HFFc6 (cell line): ENCODE results near the gene AKNA. TPM values are rescaled to one million over a fixed set of nuclear protein-coding genes. Genes with fewer than 3 reads are reported as not detected.

Experiments used
- DNase-seq: peaks from one replicate; pipeline ENCODE4 v3.0.0-alpha.2; 2018
- H3K27ac Mint-ChIP-seq: 2 replicates; pipeline ENCODE4 v1.8.0; 2020; ENCODE audit warnings: mild to moderate bottlenecking, mixed read lengths
- H3K27me3 Mint-ChIP-seq: 2 replicates; pipeline ENCODE4 v1.8.0; 2021; ENCODE audit warnings: mild to moderate bottlenecking, moderate library complexity, mixed read lengths; ENCODE audit not compliant: insufficient read depth
- H3K36me3 Mint-ChIP-seq: 2 replicates; pipeline ENCODE4 v1.8.0; 2021; ENCODE audit warnings: low read depth, mixed read lengths
- H3K4me1 Mint-ChIP-seq: 2 replicates; pipeline ENCODE4 v1.8.0; 2020; ENCODE audit warnings: low read depth, mixed read lengths
- H3K4me3 Mint-ChIP-seq: 2 replicates; pipeline ENCODE4 v1.8.0; 2020; ENCODE audit warnings: mild to moderate bottlenecking, moderate library complexity, mixed read lengths
- H3K9me3 Mint-ChIP-seq: 2 replicates; pipeline ENCODE4 v1.8.0; 2020; ENCODE audit warnings: mild to moderate bottlenecking, mixed read lengths
- total RNA-seq, 6 experiments: library from RNA; stranded (reverse); fragmentation: NEBNext Ultra II Directional; extraction: Animal tissue kit (Norgen Biotek cat#: 25700); gene quantifications; 2 replicates in 1 of 6; 3 replicates in 5 of 6; pipeline ENCODE4 v1.2.3, GENCODE V29; 2021
- TF ChIP-seq, protein P1 (sequence below): fragments of 200-600 bp; sonication (generic); IDR thresholded peaks from 2 replicates; pipeline ENCODE4 v1.5.0; 2021; ENCODE audit warnings: antibody characterized with exemption, mild to moderate bottlenecking

AKNA gene
- total RNA-seq, 6 experiments from 2014 or later, result 9.3 to 13.1 (median 11.5) TPM

DNA sequence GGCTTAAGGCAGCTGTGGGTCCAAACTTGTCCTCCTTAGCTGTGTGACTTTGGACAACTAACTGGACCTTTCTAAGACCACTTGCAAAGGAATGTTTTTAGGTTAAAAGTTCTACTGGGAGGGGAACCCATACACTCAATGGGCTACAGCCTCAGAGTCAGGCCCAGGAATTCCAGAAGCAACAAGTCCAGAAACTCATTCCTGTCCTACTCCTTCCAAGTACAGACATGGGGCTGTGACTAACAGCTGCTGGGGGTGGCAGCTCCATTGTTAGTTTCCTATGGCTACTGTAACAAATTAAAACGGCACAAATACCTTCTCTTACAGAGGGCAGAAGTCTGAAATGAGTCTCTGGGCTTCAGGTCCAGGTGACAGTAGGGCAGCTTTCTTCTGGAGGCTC, 12.4 kb upstream of the AKNA start:
- Mint-ChIP-seq H3K27me3 (peaks cover 5% of the 10 kb centered on the region), H3K4me1 (peaks cover 13% of the 10 kb centered on the region), H3K36me3 (no peaks in the 10 kb centered on the region), H3K9me3 (no peaks in the 10 kb centered on the region), H3K4me3 (no peak overlapping the region), H3K27ac (no peak overlapping the region)
- TF ChIP-seq, protein P1, sequence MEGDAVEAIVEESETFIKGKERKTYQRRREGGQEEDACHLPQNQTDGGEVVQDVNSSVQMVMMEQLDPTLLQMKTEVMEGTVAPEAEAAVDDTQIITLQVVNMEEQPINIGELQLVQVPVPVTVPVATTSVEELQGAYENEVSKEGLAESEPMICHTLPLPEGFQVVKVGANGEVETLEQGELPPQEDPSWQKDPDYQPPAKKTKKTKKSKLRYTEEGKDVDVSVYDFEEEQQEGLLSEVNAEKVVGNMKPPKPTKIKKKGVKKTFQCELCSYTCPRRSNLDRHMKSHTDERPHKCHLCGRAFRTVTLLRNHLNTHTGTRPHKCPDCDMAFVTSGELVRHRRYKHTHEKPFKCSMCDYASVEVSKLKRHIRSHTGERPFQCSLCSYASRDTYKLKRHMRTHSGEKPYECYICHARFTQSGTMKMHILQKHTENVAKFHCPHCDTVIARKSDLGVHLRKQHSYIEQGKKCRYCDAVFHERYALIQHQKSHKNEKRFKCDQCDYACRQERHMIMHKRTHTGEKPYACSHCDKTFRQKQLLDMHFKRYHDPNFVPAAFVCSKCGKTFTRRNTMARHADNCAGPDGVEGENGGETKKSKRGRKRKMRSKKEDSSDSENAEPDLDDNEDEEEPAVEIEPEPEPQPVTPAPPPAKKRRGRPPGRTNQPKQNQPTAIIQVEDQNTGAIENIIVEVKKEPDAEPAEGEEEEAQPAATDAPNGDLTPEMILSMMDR, result no peak
- DNase-seq, result peak; percentile 23

DNA sequence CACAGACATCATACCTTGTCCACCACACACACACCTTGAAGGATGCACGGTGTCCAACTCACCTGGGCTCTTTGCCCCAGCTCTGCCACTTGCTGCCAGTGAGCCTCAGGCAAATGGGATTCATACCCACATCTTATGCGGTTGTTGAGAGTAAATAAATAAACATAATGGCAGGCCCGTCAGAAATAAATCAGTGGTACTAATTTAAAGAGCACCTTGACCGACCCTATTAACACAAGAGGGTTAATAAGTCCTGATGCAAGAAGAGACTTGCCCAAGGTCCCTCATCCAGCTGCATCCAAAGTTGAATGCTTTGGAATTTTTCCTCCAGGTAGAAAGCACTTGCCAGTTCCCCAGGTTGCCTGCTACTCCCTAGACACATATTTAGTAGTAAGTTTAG, 11.6 kb upstream of the AKNA start:
- Mint-ChIP-seq H3K27ac (no peak overlapping the region), H3K9me3 (no peaks in the 10 kb centered on the region), H3K4me3 (no peak overlapping the region), H3K27me3 (peaks cover 5% of the 10 kb centered on the region), H3K4me1 (peaks cover 12% of the 10 kb centered on the region), H3K36me3 (no peaks in the 10 kb centered on the region)
- TF ChIP-seq, protein P1, result no peak
- DNase-seq, result no peak

DNA sequence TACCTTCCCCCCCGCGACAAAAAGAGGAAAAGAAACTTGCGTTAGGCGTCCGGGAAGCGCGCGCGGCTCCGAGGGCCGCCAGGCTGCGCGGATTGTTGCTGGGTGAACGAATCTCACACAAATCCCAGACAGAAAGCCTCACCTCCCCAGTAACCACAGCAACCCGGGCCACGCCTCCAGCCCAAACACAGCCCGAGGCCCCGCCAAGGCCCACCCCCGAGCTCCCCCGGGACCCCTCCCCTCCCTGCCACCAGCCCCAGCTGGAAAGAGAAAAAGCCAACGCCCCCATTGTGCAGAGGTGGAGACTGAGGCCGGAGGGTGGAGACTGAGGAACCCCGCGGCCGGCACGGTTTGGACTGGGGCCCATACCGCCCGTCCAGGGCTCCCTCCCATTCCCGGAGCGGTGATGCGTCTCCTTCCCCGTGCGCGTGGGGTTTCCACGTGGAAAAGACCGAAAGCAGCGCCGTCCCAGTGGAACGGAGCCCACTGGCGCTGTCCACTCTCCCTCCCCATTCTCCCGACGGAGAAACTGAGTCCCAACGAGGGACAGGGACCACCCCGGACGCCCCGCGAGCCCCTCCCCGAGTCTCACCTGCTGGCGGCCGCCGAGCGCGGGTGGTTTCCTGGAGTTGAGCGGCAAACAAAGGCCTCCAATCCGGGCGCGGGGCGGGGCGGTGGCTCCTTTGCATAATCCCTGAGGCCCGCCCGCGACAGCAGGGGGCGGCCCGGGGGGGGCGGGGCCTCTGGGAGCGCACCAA, 10.2 kb upstream of the AKNA start:
- Mint-ChIP-seq H3K36me3 (no peaks in the 10 kb centered on the region), H3K4me1 (peaks cover 12% of the 10 kb centered on the region)
- TF ChIP-seq, protein P1, result peak; percentile 35; the same call in 1 of the 2 replicates

DNA sequence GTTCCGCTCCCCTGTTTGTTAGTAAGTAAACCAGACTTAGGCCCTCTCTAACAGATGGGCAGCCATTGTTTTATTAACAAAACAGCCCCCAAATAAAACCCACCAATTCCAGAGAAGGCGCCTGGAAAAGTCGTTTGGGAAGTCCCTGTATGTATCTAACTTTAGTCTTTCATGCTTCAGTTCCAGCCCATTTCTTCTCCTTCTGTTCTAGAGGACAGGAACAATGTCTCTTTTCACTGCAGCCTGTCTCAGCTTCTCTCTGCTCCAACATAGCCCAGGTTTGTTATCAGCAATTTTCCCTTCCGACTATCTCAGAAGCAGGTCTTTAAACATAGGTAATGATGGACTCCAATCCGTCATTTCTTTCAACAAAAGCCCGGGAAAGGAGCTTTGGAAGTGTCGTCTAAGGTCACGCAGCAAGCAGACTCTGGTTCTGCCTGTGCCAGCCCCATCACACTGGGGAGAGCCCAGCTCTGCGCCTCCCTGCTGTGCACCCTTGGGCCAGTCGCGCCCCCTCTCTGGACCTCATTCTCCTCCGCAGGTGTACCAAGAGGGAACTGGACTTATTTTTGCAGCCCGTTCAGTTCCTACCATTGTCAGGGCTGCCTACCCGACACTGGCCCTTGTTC, 9.6 kb upstream of the AKNA start:
- H3K4me1 Mint-ChIP-seq, result peaks cover 12% of the 10 kb centered on the region
- H3K4me3 Mint-ChIP-seq, result peak overlapping the region; percentile 91
- H3K9me3 Mint-ChIP-seq, result no peaks in the 10 kb centered on the region
- no peak for DNase-seq
- no peaks in the 10 kb centered on the region for H3K36me3 Mint-ChIP-seq
- H3K27ac Mint-ChIP-seq, result peak overlapping the region; percentile 77
- TF ChIP-seq, protein P1, result no peak
- H3K27me3 Mint-ChIP-seq, result peaks cover 5% of the 10 kb centered on the region

More for the DNA sequence above, 10.2 kb upstream of the AKNA start:
- Mint-ChIP-seq H3K27me3 (peaks cover 5% of the 10 kb centered on the region), H3K9me3 (no peaks in the 10 kb centered on the region), H3K4me3 (peak overlapping the region; percentile 91), H3K27ac (peak overlapping the region; percentile 77)
- peak; percentile 81 for DNase-seq

DNA sequence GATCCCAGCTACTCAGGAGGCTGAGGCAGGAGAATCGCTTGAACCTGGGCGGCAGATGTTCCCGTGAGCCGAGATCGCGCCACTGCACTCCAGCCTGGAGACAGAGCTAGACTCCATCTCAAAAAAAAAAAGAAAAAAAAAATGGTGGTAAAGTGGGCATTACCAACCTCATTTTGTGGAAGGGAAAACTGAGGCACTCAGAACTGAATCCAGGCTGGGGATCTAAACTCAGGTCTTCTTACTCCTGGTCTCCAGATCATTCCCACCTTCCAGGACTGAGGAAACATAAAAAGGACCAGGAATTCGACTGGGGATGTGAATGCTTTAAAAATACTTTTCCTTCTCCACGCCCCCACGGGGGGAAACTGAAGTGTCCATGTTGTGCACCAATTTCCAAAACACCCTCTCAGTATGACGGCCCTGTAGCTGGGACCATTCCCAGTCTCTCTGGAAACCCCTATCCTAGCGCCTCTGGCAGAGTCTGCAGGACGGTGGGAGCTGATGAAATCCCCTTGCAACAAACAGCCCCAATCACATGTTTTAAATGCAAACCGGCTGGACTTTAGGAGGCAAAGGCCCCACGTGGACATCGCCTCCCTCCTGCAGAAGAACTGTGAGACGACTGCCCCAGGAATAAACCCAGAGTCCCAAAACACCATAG, 8.9 kb upstream of the AKNA start:
- peaks cover 12% of the 10 kb centered on the region for H3K4me1 Mint-ChIP-seq
- no peaks in the 10 kb centered on the region for H3K9me3 Mint-ChIP-seq
- TF ChIP-seq, protein P1, result no peak
- DNase-seq, result no peak
- H3K27ac Mint-ChIP-seq, result no peak overlapping the region
- H3K27me3 Mint-ChIP-seq, result peaks cover 5% of the 10 kb centered on the region
- peak overlapping the region; percentile 91 for H3K4me3 Mint-ChIP-seq
- no peaks in the 10 kb centered on the region for H3K36me3 Mint-ChIP-seq
